CD14-positive monocyte (primary cell): ENCODE data around the gene CDKN1C. TPM values are rescaled to one million over a fixed set of nuclear protein-coding genes. Genes with fewer than 3 reads are reported as not detected.

Experiments
- DNase-seq, 3 donors: peaks; one replicate each; pipeline ENCODE4 v3.0.0-alpha.2; 2011 to 2022
- H2AFZ ChIP-seq: 2 replicates; pipeline ENCODE4 v1.6.0; 2012; ENCODE audit warnings: mild to moderate bottlenecking, low read depth, low read length, inconsistent platforms; ENCODE audit not compliant: insufficient read depth, poor library complexity, severe bottlenecking
- H3K27ac ChIP-seq, 2 donors: 1 replicate in 1 of 2; 2 replicates in 1 of 2; pipeline ENCODE4 v1.5.1; 2012 to 2013; ENCODE audit warnings: low read length in 2 of 2, control low read depth in 1 of 2, inconsistent platforms in 1 of 2, low read depth in 1 of 2, mild to moderate bottlenecking in 1 of 2
- H3K27me3 ChIP-seq, 2 donors: one replicate each; pipeline versions ENCODE4 v1.6.0 to v1.6.1; 2011 to 2013; ENCODE audit warnings: low read length in 2 of 2; ENCODE audit not compliant: control insufficient read depth in 2 of 2, insufficient read depth in 2 of 2
- H3K36me3 ChIP-seq, 2 donors: replicated peaks in 1 of 2; 1 replicate in 1 of 2; 2 replicates in 1 of 2; pipeline versions ENCODE4 v1.5.1 to v1.6.1; 2012 to 2013; ENCODE audit warnings: low read length in 2 of 2, control low read depth in 1 of 2, inconsistent platforms in 1 of 2, mild to moderate bottlenecking in 1 of 2; ENCODE audit not compliant: insufficient read depth in 2 of 2, control insufficient read depth in 1 of 2
- H3K4me1 ChIP-seq, 2 donors: 1 replicate in 1 of 2; 2 replicates in 1 of 2; pipeline versions ENCODE4 v1.5.1 to v1.6.1; 2012 to 2013; ENCODE audit warnings: low read length in 2 of 2, control low read depth in 1 of 2, inconsistent platforms in 1 of 2, mild to moderate bottlenecking in 1 of 2, moderate library complexity in 1 of 2; ENCODE audit not compliant: insufficient read depth in 2 of 2, control insufficient read depth in 1 of 2
- H3K4me2 ChIP-seq: replicated peaks from 2 replicates; pipeline ENCODE3; 2012; ENCODE audit warnings: low read length, moderate library complexity, mild to moderate bottlenecking; ENCODE audit not compliant: poor library complexity, severe bottlenecking; ENCODE audit errors: extremely low read depth
- H3K4me3 ChIP-seq, 3 experiments: fragments of 200-600 bp in 1 of 3; sonication (generic) in 1 of 3; replicated peaks in 1 of 3; 1 replicate in 2 of 3; 2 replicates in 1 of 3; pipeline ENCODE4 v1.5.1; 2011 to 2013; ENCODE audit warnings: low read length in 3 of 3, mild to moderate bottlenecking in 3 of 3, control low read depth in 2 of 3, low read depth in 2 of 3, inconsistent platforms in 1 of 3, moderate library complexity in 1 of 3
- H3K79me2 ChIP-seq: 2 replicates; pipeline ENCODE4 v1.6.0; 2012; ENCODE audit warnings: mild to moderate bottlenecking, control low read depth, inconsistent platforms, low read length, moderate library complexity; ENCODE audit not compliant: insufficient read depth
- H3K9ac ChIP-seq: 2 replicates; pipeline ENCODE4 v1.6.0; 2017; ENCODE audit warnings: low read length, mild to moderate bottlenecking; ENCODE audit not compliant: insufficient read depth, poor library complexity, severe bottlenecking
- H3K9me3 ChIP-seq, 2 donors: replicated peaks in 1 of 2; 1 replicate in 1 of 2; 2 replicates in 1 of 2; pipeline versions ENCODE4 v1.5.1 to v1.6.1; 2012 to 2013; ENCODE audit warnings: low read length in 2 of 2, control low read depth in 1 of 2; ENCODE audit not compliant: control insufficient read depth in 1 of 2, insufficient read depth in 1 of 2
- H4K20me1 ChIP-seq: 2 replicates; pipeline ENCODE4 v1.6.0; 2012; ENCODE audit warnings: mild to moderate bottlenecking, low read length, control low read depth, moderate library complexity; ENCODE audit not compliant: insufficient read depth
- H3K27ac Mint-ChIP-seq, 7 donors: one replicate each; pipeline ENCODE4 v1.8.0; 2020; ENCODE audit warnings: mild to moderate bottlenecking in 7 of 7, mixed read lengths in 7 of 7, moderate library complexity in 6 of 7, inconsistent platforms in 2 of 7
- H3K27me3 Mint-ChIP-seq, 3 donors: one replicate each; pipeline ENCODE4 v1.8.0; 2021 to 2022; ENCODE audit warnings: low read depth in 3 of 3, mild to moderate bottlenecking in 3 of 3, mixed read lengths in 3 of 3, moderate library complexity in 3 of 3, inconsistent platforms in 1 of 3
- H3K36me3 Mint-ChIP-seq, 2 donors: one replicate each; pipeline ENCODE4 v1.8.0; 2020; ENCODE audit warnings: mixed read lengths in 2 of 2, inconsistent platforms in 1 of 2, mild to moderate bottlenecking in 1 of 2
- H3K4me1 Mint-ChIP-seq: one replicate; pipeline ENCODE4 v1.8.0; 2020; ENCODE audit warnings: mild to moderate bottlenecking, mixed read lengths
- H3K4me3 Mint-ChIP-seq, 2 donors: one replicate each; pipeline ENCODE4 v1.8.0; 2020; ENCODE audit warnings: mild to moderate bottlenecking in 2 of 2, mixed read lengths in 2 of 2, moderate library complexity in 1 of 2
- H3K9me3 Mint-ChIP-seq, 7 donors: one replicate each; pipeline ENCODE4 v1.8.0; 2020 to 2022; ENCODE audit warnings: mixed read lengths in 7 of 7, mild to moderate bottlenecking in 6 of 7, moderate library complexity in 6 of 7, inconsistent platforms in 2 of 7
- WGBS: methylation state at CpG from one replicate; pipeline ENCODE4 v1.1.5; 2013; ENCODE audit warnings: missing lambda C conversion rate; ENCODE audit not compliant: insufficient coverage; 5-methylcytosine and 5-hydroxymethylcytosine counted together
- intact Hi-C, 2 donors: fragments of 100-400 bp; cut with micrococcal nuclease; formaldehyde crosslinking; loops; one replicate each; pipeline versions ENCODE4 v1.15.0 to v1.15.1; 2023
- polyA plus RNA-seq, 3 donors: library from polyadenylated mRNA; depleted of rRNA in 1 of 3; unstranded in 2 of 3; stranded (reverse) in 1 of 3; fragments of 300-500 nt in 2 of 3; fragments of >200 nt in 1 of 3; fragmentation: Illumina TruSeq in 2 of 3; gene quantifications; 1 replicate in 2 of 3; 2 replicates in 1 of 3; pipeline ENCODE4 v1.2.3, GENCODE V29; 2012 to 2021
- TF ChIP-seq, protein P1 (sequence below): fragments of 200-600 bp; IDR thresholded peaks from one replicate; pipeline ENCODE4 v1.8.0; 2022; ENCODE audit warnings: antibody characterized with exemption, mild to moderate bottlenecking

Gene CDKN1C
- polyA plus RNA-seq, 3 donors = 3.2 to 36.4 (median 4.7) TPM

DNA sequence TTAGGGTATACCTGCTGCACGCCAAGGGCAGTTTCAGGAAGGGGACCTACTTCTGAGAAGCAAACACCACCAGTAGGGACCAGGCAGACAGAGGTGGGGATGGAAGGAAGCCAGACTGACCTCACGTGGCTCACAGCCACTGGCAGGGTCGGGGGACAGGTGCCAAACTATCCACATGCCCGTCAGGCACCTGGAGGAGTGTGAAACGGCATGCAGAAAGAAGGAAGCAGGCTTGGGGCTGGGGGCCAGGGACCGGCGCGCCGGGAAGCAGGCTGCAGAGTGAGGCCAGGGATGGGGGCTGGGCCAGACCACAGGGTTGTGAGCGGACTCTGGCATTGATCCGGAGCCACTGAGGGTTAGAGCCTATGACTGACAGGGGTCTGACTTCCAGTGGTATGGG is 47.5 kb downstream of the CDKN1C start:
- Mint-ChIP-seq H3K27ac (peak overlapping the region in 1 of 7 donors; percentile 70), H3K4me3 (peak overlapping the region; percentile 39 to 49), H3K36me3 (peaks cover 2 to 7% of the 10 kb centered on the region in 2 donors), H3K4me1 (peaks cover 19% of the 10 kb centered on the region), H3K9me3 (no peaks in the 10 kb centered on the region), H3K27me3 (peaks cover 4 to 17% (median 13%) of the 10 kb centered on the region in 3 donors)
- TF ChIP-seq, protein P1, sequence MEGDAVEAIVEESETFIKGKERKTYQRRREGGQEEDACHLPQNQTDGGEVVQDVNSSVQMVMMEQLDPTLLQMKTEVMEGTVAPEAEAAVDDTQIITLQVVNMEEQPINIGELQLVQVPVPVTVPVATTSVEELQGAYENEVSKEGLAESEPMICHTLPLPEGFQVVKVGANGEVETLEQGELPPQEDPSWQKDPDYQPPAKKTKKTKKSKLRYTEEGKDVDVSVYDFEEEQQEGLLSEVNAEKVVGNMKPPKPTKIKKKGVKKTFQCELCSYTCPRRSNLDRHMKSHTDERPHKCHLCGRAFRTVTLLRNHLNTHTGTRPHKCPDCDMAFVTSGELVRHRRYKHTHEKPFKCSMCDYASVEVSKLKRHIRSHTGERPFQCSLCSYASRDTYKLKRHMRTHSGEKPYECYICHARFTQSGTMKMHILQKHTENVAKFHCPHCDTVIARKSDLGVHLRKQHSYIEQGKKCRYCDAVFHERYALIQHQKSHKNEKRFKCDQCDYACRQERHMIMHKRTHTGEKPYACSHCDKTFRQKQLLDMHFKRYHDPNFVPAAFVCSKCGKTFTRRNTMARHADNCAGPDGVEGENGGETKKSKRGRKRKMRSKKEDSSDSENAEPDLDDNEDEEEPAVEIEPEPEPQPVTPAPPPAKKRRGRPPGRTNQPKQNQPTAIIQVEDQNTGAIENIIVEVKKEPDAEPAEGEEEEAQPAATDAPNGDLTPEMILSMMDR = no peak
- intact Hi-C loops = no loop called here
- H3K79me2 ChIP-seq = no peaks in the 10 kb centered on the region
- no peak overlapping the region for H3K9ac ChIP-seq
- H4K20me1 ChIP-seq = peaks cover 47% of the 10 kb centered on the region
- H3K4me3 ChIP-seq = no peak overlapping the region
- WGBS = 19% methylated on average over 8 of the region's 11 CpGs
- H3K36me3 ChIP-seq = no peaks in the 10 kb centered on the region
- H3K9me3 ChIP-seq = no peaks in the 10 kb centered on the region
- peaks cover 15 to 22% of the 10 kb centered on the region in 2 donors for H3K4me1 ChIP-seq
- no peak overlapping the region for H3K27ac ChIP-seq
- DNase-seq = no peak
- H2AFZ ChIP-seq = no peak overlapping the region
- peak overlapping the region; percentile 15 for H3K4me2 ChIP-seq
- H3K27me3 ChIP-seq = no peaks in the 10 kb centered on the region

GRCh38 chr11:2837651-2838050 is 47.9 kb downstream of the CDKN1C start:
- Histone ChIP-seq H3K4me2 (peak overlapping the region; percentile 15), H3K9me3 (no peaks in the 10 kb centered on the region), H3K4me1 (peaks cover 15 to 22% of the 10 kb centered on the region in 2 donors), H3K79me2 (no peaks in the 10 kb centered on the region), H3K27ac (no peak overlapping the region), H4K20me1 (peaks cover 47% of the 10 kb centered on the region), H2AFZ (no peak overlapping the region), H3K9ac (peak overlapping the region; percentile 34), H3K36me3 (no peaks in the 10 kb centered on the region), H3K27me3 (no peaks in the 10 kb centered on the region), H3K4me3 (no peak overlapping the region)
- no peak for DNase-seq
- TF ChIP-seq, protein P1 = no peak
- Mint-ChIP-seq H3K27ac (peak overlapping the region in 1 of 7 donors; percentile 58), H3K9me3 (no peaks in the 10 kb centered on the region), H3K4me1 (peaks cover 19% of the 10 kb centered on the region), H3K27me3 (peaks cover 4 to 17% (median 13%) of the 10 kb centered on the region in 3 donors), H3K4me3 (peak overlapping the region; percentile 39 to 49), H3K36me3 (peaks cover 2 to 7% of the 10 kb centered on the region in 2 donors)
- 74% methylated on average over 9 of the region's 12 CpGs for WGBS
- intact Hi-C loops = no loop called here
